GM19397 (cell line): ENCODE data around the gene SLC2A13.
"Not testable (repeated sequence)": the region's sequence is repeated elsewhere in the genome, so short reads cannot be mapped to it uniquely, and the experiment has no call there.

Experiments
- ATAC-seq: cut with Tn5 transposase; IDR thresholded peaks from one replicate; pipeline ENCODE4 v1.9.1; 2021; ENCODE audit warnings: mild to moderate bottlenecking, moderate library complexity; ENCODE audit not compliant: unreplicated experiment

Gene SLC2A13

DNA sequence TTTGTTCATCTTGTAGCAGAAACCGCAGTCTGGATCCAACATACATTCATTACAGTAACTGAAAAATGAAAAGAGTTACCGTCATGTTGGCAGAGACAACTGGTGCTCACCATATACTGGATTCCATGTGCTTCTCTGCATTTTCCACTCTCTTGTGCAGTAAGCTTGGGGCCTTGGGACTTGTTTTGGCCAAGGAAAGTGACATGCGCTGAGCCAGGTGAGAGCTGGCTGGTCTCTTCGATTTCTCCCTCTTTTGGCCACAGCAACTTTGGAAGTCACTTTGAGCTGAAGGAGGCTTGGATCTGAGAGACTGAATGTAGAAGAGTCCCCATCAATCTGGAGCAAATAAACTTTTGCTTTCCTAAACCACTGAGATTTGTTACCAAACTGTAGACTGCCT is 275.7 kb downstream of the SLC2A13 start:
- no peak for ATAC-seq

GRCh38 chr12:39824505-39825212 is 281.2 kb downstream of the SLC2A13 start:
- ATAC-seq = no peak

DNA sequence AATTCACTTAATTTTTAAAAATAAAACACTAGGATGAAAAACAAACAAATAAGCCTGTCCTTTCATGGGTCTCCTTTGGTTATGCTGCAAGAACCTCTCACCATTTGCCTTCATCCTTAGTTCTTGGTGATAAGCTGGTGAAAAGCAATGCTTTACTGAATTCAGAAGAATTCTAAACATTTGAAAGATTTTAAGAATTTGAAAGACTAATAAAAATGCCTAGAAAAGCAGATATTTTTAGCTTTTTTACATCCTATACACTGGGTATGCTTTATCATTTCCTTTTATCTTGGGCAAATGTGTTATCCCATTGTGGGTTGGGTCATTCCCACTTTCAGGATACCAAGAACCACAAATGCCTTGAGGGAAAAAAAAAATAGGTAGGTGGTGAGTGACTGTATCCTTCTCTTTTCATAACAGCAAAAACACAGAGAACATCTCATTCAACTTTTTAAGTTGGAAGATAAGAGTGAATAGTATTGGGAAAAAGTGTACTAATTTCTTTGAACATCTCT is 289.2 kb downstream of the SLC2A13 start:
- no peak for ATAC-seq

DNA sequence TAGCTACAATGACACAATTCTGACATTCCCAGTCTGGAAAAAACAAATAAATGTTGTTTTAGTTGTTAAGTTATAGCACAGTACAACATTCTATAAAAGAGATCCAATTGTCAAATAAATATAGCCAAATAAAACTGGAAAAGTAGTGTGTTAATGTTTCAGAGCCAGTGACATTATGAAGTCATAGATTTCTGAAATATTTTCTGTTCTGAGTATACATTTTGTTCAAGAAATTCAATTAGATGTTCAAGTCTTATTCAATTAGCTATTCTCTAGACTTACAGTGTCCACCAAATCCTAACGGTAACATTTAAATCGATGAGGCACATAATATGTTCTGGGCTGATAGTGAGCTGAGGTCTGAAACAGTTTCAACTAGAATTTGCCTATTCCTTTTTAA is 290.1 kb downstream of the SLC2A13 start:
- ATAC-seq = no peak

- ATAC-seq = no peak
Observed at GRCh38 chr12:39814626-39815025, 291.3 kb downstream of the SLC2A13 start.

GRCh38 chr12:39813776-39814175 is 292.1 kb downstream of the SLC2A13 start:
- no peak for ATAC-seq

DNA sequence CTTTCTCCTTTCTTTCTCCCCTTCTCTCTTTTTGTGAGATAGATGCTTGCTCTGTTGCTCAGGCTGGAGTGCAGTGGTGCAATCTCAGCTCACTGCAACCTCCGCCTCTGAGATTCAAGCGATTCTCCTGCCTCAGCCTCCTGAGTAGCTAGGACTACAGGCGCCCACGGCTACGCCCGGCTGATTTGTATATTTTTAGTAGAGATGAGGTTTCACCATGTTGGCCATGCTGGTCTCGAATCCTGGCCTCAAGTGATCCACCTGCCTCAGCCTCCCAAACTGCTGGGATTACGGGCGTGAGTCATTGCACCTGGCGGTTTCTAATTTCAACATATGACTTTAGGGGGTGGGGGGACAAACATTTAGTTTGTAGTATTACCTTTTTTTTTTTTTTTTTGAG is 293.4 kb downstream of the SLC2A13 start:
- not testable (repeated sequence) for ATAC-seq

- no peak for ATAC-seq
Observed at GRCh38 chr12:39807043-39807442, 298.8 kb downstream of the SLC2A13 start.

GRCh38 chr12:39805651-39806050 is 300.2 kb downstream of the SLC2A13 start:
- no peak for ATAC-seq

GRCh38 chr12:39804898-39805297 is 301.0 kb downstream of the SLC2A13 start:
- ATAC-seq = no peak

DNA sequence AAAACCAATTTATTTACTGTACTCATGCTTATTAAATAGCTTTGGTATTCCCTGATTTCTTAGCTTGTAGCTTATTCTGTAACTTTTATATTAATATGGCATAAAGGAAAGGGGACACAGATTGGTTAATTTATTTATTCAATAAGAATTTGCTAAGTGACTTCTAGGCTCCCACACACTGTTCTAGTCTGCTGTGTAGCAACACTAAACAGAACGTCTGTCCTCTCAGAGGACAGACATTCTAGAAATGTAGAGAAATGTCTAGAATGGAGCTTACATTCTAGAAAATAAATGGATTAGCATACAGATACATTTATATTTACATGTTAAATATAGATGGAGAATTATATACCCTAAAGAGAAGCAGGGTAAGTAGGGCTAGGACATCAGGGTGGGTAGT is 301.4 kb downstream of the SLC2A13 start:
- no peak for ATAC-seq

- ATAC-seq = no peak
Observed at GRCh38 chr12:39803151-39803550, 302.7 kb downstream of the SLC2A13 start.

DNA sequence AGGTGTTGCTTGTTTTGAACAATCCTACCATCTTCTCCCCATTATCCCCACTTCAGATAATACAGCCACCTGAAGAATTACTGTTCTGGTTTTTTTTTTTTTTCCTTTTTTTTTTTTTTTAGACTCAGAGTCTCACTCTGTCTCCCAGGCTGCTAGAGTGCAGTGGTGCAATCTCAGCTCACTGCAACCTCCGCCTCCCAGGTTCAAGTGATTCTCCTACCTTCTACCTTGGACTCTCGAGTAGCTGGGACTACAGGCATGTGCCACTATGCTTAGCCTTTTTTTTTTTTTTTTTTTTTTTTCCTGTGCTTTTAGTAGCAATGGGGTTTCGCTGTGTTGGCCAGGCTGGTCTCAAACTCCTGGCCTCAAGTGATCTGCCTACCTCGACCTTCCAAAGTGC is 306.9 kb downstream of the SLC2A13 start:
- ATAC-seq = no peak

- no peak for ATAC-seq
Observed at GRCh38 chr12:39798429-39798828, 307.5 kb downstream of the SLC2A13 start.

DNA sequence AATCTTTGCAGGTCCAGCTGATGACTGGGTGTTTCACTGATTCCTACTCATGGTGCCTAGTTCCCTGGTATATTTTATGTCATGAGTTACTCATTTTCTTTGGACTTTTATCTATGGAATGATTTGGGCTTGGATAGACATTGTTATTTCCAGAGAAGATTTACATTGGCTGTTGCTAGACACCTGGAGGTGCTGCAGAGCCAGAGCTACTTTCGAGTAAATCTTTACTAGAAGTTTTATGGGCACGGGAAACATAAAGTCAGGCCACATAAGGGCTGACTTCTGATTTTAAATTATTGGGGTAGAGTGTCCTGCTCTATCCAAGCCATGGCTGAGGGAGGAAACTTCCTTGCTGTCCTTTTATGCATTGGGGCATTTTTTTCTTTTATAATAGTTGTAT is 310.4 kb downstream of the SLC2A13 start:
- ATAC-seq = no peak

GRCh38 chr12:39792938-39793337 is 312.9 kb downstream of the SLC2A13 start:
- no peak for ATAC-seq

GRCh38 chr12:39788239-39788638 is 317.6 kb downstream of the SLC2A13 start:
- ATAC-seq = no peak

DNA sequence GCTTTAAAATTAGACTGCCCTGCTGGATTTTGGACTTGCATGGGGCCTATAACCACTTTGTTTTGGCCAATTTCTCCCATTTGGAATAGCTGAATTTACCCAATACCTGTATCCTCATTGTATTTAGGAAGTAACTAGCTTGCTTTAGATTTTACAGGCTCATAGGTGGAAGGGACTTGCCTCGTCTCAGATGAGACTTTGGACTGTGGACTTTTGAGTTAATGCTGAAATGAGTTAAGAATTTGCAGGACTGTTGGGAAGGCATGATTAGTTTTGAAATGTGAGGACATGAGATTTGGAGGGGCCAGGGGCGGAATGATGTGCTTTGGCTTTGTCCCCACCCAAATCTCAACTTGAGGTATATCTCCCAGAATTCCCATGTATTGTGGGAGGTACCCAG is 320.1 kb downstream of the SLC2A13 start:
- ATAC-seq = not testable (repeated sequence)

DNA sequence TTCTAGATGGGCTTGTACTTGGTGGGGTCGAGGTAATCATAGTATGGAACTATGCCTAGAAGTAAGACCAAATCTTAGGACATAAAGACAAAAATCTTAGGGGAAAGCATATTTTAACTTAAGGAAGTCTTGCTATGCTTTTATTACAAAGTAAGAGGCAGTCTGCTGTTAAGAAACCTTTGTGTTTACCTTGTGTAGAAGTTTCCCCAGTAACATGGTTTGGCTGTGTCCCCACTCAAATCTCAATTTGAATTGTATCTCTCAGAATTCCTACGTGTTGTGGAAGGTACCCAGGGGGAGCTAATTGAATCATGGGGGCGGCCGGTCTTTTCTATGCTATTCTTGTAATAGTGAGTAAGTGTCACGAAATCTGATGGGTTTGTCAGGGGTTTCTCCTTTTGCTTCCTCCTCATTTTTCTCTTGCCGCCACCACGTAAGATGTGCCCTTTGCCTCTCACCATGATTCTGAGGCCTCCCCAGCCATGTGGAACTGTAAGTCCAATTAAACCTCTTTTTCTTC is 323.8 kb downstream of the SLC2A13 start:
- ATAC-seq = no peak

GRCh38 chr12:39780913-39781446 is 324.9 kb downstream of the SLC2A13 start:
- no peak for ATAC-seq

- no peak for ATAC-seq
Observed at GRCh38 chr12:39780411-39780912, 325.4 kb downstream of the SLC2A13 start.

DNA sequence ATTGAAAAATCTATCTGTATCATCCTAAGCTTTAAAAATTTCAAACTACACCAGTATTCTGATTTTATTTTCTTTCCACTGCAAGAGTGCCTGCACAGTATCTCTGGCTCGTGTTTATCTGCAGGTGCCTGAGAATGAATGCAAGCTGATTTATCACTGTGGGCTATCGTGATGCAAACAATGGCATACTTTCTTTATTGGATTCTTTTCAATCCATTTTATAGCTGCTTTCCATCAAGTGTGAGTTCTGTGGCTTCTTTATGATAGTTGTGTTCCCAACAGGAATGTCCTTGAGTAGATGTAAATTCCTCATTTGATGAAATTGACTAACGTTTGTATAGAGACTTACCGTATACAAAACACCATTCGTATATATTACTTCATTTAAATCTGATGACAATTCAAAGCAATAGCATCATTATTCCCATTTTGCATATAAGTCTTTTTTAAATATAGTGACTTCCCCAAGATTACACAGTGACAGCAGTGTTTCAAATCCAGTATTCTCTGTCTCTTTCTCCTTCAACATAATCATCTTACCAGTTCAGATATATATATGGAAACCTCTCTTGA is 326.0 kb downstream of the SLC2A13 start:
- ATAC-seq = no peak
